HepG2 (cell line): ENCODE data around the gene CREB3. TPM values are rescaled to one million over a fixed set of nuclear protein-coding genes. Genes with fewer than 3 reads are reported as not detected.

Source experiments
- microRNA-seq: library from miRNA; unstranded; fragments of <30 nt; microRNA quantifications from one replicate; pipeline ENCODE4, GENCODE V29; 2020
- polyA plus RNA-seq, 8 experiments: library from polyadenylated mRNA; depleted of rRNA in 3 of 8; stranded (reverse) in 7 of 8; unstranded in 1 of 8; fragments of >200 nt; fragmentation: Illumina TruSeq in 4 of 8; extraction: Trizol in 4 of 8; gene quantifications; 2 replicates each; pipeline versions ENCODE4 v1.2.1 to v1.2.3, GENCODE V29; 2011 to 2016; ENCODE audit warnings: low read depth in 4 of 8, missing spikeins in 1 of 8, mixed read lengths in 1 of 8; ENCODE audit not compliant: insufficient read depth in 1 of 8
- small RNA-seq, 3 experiments: library from RNA; depleted of rRNA; stranded (forward); fragments of <200 nt; gene quantifications; one replicate each; pipeline ENCODE3, GENCODE V24; 2012; ENCODE audit warnings: low read depth in 2 of 3, low replicate concordance in 1 of 3; ENCODE audit not compliant: insufficient read length in 3 of 3, insufficient read depth in 2 of 3
- total RNA-seq, 5 experiments: library from RNA; depleted of rRNA; stranded (reverse); fragments of >200 nt; fragmentation: Illumina TruSeq; extraction: Trizol; gene quantifications; 2 replicates each; pipeline ENCODE4 v1.2.3, GENCODE V29; 2016; ENCODE audit warnings: low read depth in 1 of 5

Gene CREB3
- total and polyA plus RNA-seq, 2 of the 13 experiments (the other 11 are each of a cell fraction or from before 2014, with no cell fraction given) = 11.1 to 34.2 TPM

Small RNA genes lying within 50 kb of the gene (microRNA-seq; reads per million reads assigned to microRNA genes)
- gene MIR6852 = not detected
- gene MIR6853 = 0.51 reads per million

Small RNA genes lying within 50 kb of the gene (small RNA-seq; reads per million reads assigned to genes)
- gene MIR6853 = 0 to 0.97 (median 0.65) reads per million in 3 experiments

Other genes starting within 250 kb of the CREB3 start
- gene RUSC2, start 242.6 kb upstream of the CREB3 start, total RNA-seq (2016; rRNA removed; fragmentation: Illumina TruSeq; extraction: Trizol) = 2.3 and 3.3 TPM in 2 replicates
- 2.8 and 3.7 TPM in 2 replicates for gene RUSC2, start 242.6 kb upstream of the CREB3 start, polyA plus RNA-seq (2011; rRNA removed)
- gene TESK1, start 127.4 kb upstream of the CREB3 start, total RNA-seq (2016; rRNA removed; fragmentation: Illumina TruSeq; extraction: Trizol) = 3.1 and 7.3 TPM in 2 replicates
- 13.6 and 17.7 TPM in 2 replicates for gene TESK1, start 127.4 kb upstream of the CREB3 start, polyA plus RNA-seq (2011; rRNA removed)
- 0.18 TPM in 1 of 2 replicates, not detected in the other for gene CD72, start 114.3 kb upstream of the CREB3 start, total RNA-seq (2016; rRNA removed; fragmentation: Illumina TruSeq; extraction: Trizol)
- 0.82 and 1.1 TPM in 2 replicates for gene CD72, start 114.3 kb upstream of the CREB3 start, polyA plus RNA-seq (2011; rRNA removed)
- 0.09 and 0.24 TPM in 2 replicates for gene SIT1, start 81.7 kb upstream of the CREB3 start, total RNA-seq (2016; rRNA removed; fragmentation: Illumina TruSeq; extraction: Trizol)
- gene SIT1, start 81.7 kb upstream of the CREB3 start, polyA plus RNA-seq (2011; rRNA removed) = 5.0 and 6.7 TPM in 2 replicates
- 1,047 and 4,025 TPM in 2 replicates for gene RMRP, start 74.6 kb upstream of the CREB3 start, total RNA-seq (2016; rRNA removed; fragmentation: Illumina TruSeq; extraction: Trizol)
- 36.7 and 51.4 TPM in 2 replicates for gene RMRP, start 74.6 kb upstream of the CREB3 start, polyA plus RNA-seq (2011; rRNA removed)
- gene CCDC107, start 74.4 kb upstream of the CREB3 start, total RNA-seq (2016; rRNA removed; fragmentation: Illumina TruSeq; extraction: Trizol) = 4.1 and 7.1 TPM in 2 replicates
- 15.2 and 17.4 TPM in 2 replicates for gene CCDC107, start 74.4 kb upstream of the CREB3 start, polyA plus RNA-seq (2011; rRNA removed)
- 10.4 and 11.2 TPM in 2 replicates for gene ARHGEF39, start 67.5 kb upstream of the CREB3 start, total RNA-seq (2016; rRNA removed; fragmentation: Illumina TruSeq; extraction: Trizol)
- gene ARHGEF39, start 67.5 kb upstream of the CREB3 start, polyA plus RNA-seq (2011; rRNA removed) = 8.0 and 12.3 TPM in 2 replicates
- gene CA9, start 58.7 kb upstream of the CREB3 start, total RNA-seq (2016; rRNA removed; fragmentation: Illumina TruSeq; extraction: Trizol) = 0.13 TPM in 1 of 2 replicates, not detected in the other
- 118 and 152 TPM in 2 replicates for gene CA9, start 58.7 kb upstream of the CREB3 start, polyA plus RNA-seq (2011; rRNA removed)
- gene TPM2, start 42.7 kb upstream of the CREB3 start, total RNA-seq (2016; rRNA removed; fragmentation: Illumina TruSeq; extraction: Trizol) = 0.20 and 3.1 TPM in 2 replicates
- gene TPM2, start 42.7 kb upstream of the CREB3 start, polyA plus RNA-seq (2011; rRNA removed) = 10.7 and 11.4 TPM in 2 replicates
- gene TLN1, start 471 bp upstream of the CREB3 start, total RNA-seq (2016; rRNA removed; fragmentation: Illumina TruSeq; extraction: Trizol) = 51.8 and 53.7 TPM in 2 replicates
- gene TLN1, start 471 bp upstream of the CREB3 start, polyA plus RNA-seq (2011; rRNA removed) = 35.2 and 52.6 TPM in 2 replicates
- gene GBA2, start 16.6 kb downstream of the CREB3 start, total RNA-seq (2016; rRNA removed; fragmentation: Illumina TruSeq; extraction: Trizol) = 24.4 and 37.5 TPM in 2 replicates
- 86.1 and 96.9 TPM in 2 replicates for gene GBA2, start 16.6 kb downstream of the CREB3 start, polyA plus RNA-seq (2011; rRNA removed)
- 12.6 and 12.7 TPM in 2 replicates for gene RGP1, start 16.6 kb downstream of the CREB3 start, total RNA-seq (2016; rRNA removed; fragmentation: Illumina TruSeq; extraction: Trizol)
- gene RGP1, start 16.6 kb downstream of the CREB3 start, polyA plus RNA-seq (2011; rRNA removed) = 18.7 and 21.0 TPM in 2 replicates
- gene MSMP, start 21.6 kb downstream of the CREB3 start, total RNA-seq (2016; rRNA removed; fragmentation: Illumina TruSeq; extraction: Trizol) = 0.24 and 0.49 TPM in 2 replicates
- gene MSMP, start 21.6 kb downstream of the CREB3 start, polyA plus RNA-seq (2011; rRNA removed) = 0.34 and 0.46 TPM in 2 replicates
- gene NPR2, start 58.9 kb downstream of the CREB3 start, total RNA-seq (2016; rRNA removed; fragmentation: Illumina TruSeq; extraction: Trizol) = 4.6 and 7.4 TPM in 2 replicates
- 9.3 and 9.4 TPM in 2 replicates for gene NPR2, start 58.9 kb downstream of the CREB3 start, polyA plus RNA-seq (2011; rRNA removed)
- 0.27 TPM in 1 of 2 replicates, not detected in the other for gene SPAG8, start 79.6 kb downstream of the CREB3 start, total RNA-seq (2016; rRNA removed; fragmentation: Illumina TruSeq; extraction: Trizol)
- 0.18 and 0.22 TPM in 2 replicates for gene SPAG8, start 79.6 kb downstream of the CREB3 start, polyA plus RNA-seq (2011; rRNA removed)
- gene HINT2, start 82.4 kb downstream of the CREB3 start, total RNA-seq (2016; rRNA removed; fragmentation: Illumina TruSeq; extraction: Trizol) = 51.4 and 56.2 TPM in 2 replicates
- gene HINT2, start 82.4 kb downstream of the CREB3 start, polyA plus RNA-seq (2011; rRNA removed) = 37.9 and 41.5 TPM in 2 replicates
- not detected in 2 replicates for gene FAM221B, start 96.1 kb downstream of the CREB3 start, total RNA-seq (2016; rRNA removed; fragmentation: Illumina TruSeq; extraction: Trizol)
- not detected in 2 replicates for gene FAM221B, start 96.1 kb downstream of the CREB3 start, polyA plus RNA-seq (2011; rRNA removed)
- gene TMEM8B, start 96.6 kb downstream of the CREB3 start, total RNA-seq (2016; rRNA removed; fragmentation: Illumina TruSeq; extraction: Trizol) = 1.5 and 2.1 TPM in 2 replicates
- 2.7 and 3.9 TPM in 2 replicates for gene TMEM8B, start 96.6 kb downstream of the CREB3 start, polyA plus RNA-seq (2011; rRNA removed)
- gene OR13J1, start 137.7 kb downstream of the CREB3 start, total RNA-seq (2016; rRNA removed; fragmentation: Illumina TruSeq; extraction: Trizol) = not detected in 2 replicates
- gene OR13J1, start 137.7 kb downstream of the CREB3 start, polyA plus RNA-seq (2011; rRNA removed) = not detected in 2 replicates
- gene HRCT1, start 173.5 kb downstream of the CREB3 start, total RNA-seq (2016; rRNA removed; fragmentation: Illumina TruSeq; extraction: Trizol) = not detected in 2 replicates
- gene HRCT1, start 173.5 kb downstream of the CREB3 start, polyA plus RNA-seq (2011; rRNA removed) = 0.13 and 0.44 TPM in 2 replicates
- gene SPAAR, start 176.8 kb downstream of the CREB3 start, total RNA-seq (2016; rRNA removed; fragmentation: Illumina TruSeq; extraction: Trizol) = 0.07 TPM in 1 of 2 replicates, not detected in the other
- not detected in 2 replicates for gene SPAAR, start 176.8 kb downstream of the CREB3 start, polyA plus RNA-seq (2011; rRNA removed)
- not detected in 2 replicates for gene OR2S2, start 225.5 kb downstream of the CREB3 start, total RNA-seq (2016; rRNA removed; fragmentation: Illumina TruSeq; extraction: Trizol)
- gene OR2S2, start 225.5 kb downstream of the CREB3 start, polyA plus RNA-seq (2011; rRNA removed) = not detected in 2 replicates